Stimulated activated CD4-positive, alpha-beta T cell treated with anti-CD3 and anti-CD28 coated beads, Interleukin-2, amount 100 ng/mL, for 4 hours (primary cell): Measurements from ENCODE around the gene MTF2.

Experiments
- DNase-seq: peaks from one replicate; pipeline ENCODE4 v3.0.0-alpha.2; 2020; ENCODE audit warnings: low read depth

The MTF2 gene

DNA sequence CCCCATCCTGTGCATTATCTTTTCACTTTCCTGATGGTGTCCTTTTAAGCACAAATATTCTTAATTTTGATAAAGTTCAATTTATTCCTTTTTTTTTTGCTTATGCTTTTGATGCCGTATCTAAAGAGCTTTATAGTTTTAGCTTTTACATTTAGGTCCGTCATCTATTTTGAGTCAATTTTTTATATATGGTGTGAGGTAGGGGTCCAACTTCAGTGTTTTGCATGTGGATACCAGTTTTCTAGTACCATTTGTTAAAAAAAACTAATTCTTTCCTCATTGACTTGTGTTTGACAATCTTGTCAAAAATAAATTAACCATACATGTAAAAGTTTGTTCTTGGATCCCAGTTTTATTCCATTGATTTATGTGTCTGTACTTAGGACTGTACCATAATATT is 4.9 kb downstream of the MTF2 start:
- no peak for DNase-seq

- no peak for DNase-seq
Observed at GRCh38 chr1:93087532-93087931, 8.4 kb downstream of the MTF2 start.

DNA sequence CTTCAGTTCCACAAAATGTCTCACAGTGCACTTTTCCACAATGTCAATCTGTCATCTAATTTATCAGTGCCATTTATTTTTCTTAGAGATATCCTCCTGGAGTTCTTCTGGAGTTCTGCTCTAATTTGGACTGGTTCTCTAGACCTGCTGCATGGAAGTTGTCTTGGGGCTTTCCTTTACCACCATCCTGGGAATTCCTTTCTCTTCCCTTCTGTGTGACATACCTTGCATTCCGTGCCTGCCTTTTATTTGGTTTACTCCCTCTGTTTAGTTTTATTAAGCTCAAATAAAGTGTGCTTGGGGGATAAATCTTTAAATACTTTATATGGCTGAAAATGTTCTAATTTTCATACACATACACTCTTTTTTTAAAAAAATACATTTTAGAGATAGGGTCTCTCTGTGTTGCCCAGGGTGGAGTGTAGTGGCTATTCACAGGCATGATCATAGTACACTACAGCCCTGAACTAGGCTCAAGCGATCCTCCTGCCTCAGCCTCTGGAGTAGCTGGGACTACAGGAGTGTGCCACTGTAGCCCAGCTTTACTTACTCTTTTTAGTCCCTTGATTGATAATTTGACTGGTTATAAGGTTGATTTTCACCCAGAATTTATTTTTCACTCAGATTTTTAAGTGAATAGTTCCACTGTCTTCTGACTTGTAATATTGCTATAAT is 14.4 kb downstream of the MTF2 start:
- no peak for DNase-seq

- no peak for DNase-seq
Observed at GRCh38 chr1:93095804-93096585, 16.9 kb downstream of the MTF2 start.

- DNase-seq = no peak
Observed at GRCh38 chr1:93102142-93102541, 23.1 kb downstream of the MTF2 start.

DNA sequence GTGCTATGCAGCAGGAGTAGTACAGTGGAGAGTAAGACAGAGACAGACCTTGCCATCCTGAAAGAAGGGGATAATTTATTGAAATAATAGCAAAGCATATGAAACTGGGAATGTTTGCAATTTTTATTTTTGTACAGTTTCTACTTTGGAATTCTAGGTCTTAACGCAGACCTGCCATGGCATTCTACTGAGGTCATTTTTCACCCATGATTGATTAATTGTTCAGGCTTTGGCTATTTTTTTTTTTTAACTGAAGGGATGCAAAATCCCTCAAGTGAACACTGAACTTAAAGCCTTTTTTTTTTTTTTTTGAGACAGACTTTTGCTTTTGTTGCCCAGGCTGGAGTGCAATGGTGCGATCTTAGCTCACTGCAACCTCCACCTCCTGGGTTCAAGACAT is 27.1 kb downstream of the MTF2 start:
- no peak for DNase-seq

DNA sequence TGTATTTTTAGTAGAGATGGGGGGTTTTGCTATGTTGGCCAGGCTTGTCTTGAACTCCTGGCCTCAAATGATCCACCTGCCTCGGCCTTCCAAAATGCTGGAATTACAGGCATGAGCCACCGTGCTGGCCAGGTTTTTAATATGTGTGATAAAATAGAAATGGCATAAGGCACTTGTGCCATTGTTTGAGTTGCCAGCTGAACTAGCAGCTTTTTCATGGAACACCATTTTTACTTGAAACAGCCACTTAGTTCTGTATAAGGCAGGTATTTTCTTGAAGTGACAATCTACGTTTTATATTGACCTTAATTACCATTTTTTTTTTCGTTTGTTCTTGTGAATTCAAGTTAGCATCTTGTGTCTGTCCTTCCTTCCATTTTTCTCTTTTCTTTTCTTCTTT is 28.3 kb downstream of the MTF2 start:
- no peak for DNase-seq

GRCh38 chr1:93108335-93108734 is 29.3 kb downstream of the MTF2 start:
- DNase-seq = no peak

- DNase-seq = no peak
Observed at GRCh38 chr1:93109578-93109977, 30.5 kb downstream of the MTF2 start.

DNA sequence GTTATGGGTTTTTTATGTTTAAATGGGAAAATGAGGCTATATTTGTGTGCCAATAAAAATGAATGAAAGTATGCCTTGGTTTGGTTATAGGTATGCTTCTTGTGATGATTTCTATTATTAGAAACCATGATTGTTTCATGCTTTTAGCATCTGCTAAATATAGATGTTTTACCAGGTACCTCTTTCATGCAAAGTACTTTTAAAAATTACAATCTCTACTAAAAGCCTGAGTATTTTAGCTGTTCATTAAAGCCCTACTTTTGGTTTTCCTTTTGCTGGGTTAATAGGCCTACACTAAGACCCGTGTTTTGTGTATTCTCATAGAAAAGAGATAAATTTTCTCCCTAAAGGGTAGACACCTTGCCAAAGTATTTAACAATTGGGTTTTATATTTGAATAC is 32.0 kb downstream of the MTF2 start:
- no peak for DNase-seq

GRCh38 chr1:93111561-93111960 is 32.5 kb downstream of the MTF2 start:
- no peak for DNase-seq

DNA sequence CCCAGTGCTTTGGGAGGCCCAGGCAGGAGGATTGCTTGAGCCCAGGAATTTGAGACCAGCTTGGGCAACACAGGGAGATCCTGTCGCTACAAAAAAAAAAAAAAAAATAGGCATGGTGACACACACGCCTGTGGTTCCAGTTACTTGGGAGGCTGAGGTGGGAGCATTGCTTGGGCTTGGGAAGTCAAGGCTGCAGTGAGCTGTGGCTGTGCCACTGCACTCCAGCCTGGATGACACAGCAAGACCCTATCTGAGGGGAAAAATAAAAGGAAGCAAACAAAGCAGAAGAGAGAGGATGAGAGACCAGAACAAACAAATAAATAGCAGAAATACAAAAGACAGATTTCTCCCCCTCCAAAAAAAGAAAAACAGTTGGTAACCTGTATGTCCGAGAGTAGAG is 34.0 kb downstream of the MTF2 start:
- no peak for DNase-seq

DNA sequence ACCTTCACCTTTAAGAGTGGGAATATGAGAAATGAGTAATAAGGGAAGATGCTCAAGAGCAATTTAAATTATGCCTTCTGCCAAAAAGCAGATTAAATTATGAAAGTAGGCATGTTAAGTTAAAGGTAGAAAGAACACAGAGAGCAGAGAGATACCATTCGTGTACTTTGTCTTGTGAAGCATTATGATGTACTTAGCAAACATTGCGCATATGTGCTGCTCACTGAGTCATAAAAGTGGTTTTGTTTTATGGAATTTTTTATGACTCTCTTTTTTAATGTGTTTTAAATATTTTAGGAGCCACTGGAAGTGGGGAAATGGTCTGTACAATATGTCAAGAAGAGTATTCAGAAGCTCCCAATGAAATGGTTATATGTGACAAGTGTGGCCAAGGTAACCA is 35.3 kb downstream of the MTF2 start:
- no peak for DNase-seq

GRCh38 chr1:93120614-93121013 is 41.5 kb downstream of the MTF2 start:
- no peak for DNase-seq

DNA sequence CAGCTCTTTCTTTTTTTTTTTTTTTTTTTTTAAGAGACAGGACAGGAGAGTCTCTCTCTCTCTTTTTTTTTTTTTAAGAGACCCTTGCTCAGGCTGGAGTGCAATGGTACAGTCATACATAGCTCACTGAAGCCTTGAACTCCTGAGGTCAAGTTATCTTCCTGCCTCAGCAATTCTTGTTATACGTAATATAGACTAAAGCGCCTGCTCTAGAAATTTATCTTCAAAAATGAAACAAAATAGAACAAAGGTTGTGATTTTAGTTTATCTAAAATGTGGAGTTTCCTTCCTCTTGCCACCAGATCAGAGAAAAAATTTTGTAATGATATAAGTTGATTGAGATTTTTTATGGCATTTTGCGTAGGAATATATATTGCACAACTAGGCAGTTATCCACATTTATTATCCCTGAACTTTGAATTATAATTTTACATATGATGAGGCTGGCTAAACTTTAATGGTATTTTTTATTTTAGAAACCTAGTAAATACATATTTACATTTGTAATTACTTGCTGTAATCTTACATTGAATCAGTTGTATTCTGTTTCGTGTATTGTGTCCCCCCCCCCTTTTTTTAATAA is 44.2 kb downstream of the MTF2 start:
- DNase-seq = no peak

- no peak for DNase-seq
Observed at GRCh38 chr1:93124556-93125355, 45.7 kb downstream of the MTF2 start.

- no peak for DNase-seq
Observed at GRCh38 chr1:93129507-93130099, 50.5 kb downstream of the MTF2 start.

- DNase-seq = no peak
Observed at GRCh38 chr1:93132638-93133037, 53.6 kb downstream of the MTF2 start.

DNA sequence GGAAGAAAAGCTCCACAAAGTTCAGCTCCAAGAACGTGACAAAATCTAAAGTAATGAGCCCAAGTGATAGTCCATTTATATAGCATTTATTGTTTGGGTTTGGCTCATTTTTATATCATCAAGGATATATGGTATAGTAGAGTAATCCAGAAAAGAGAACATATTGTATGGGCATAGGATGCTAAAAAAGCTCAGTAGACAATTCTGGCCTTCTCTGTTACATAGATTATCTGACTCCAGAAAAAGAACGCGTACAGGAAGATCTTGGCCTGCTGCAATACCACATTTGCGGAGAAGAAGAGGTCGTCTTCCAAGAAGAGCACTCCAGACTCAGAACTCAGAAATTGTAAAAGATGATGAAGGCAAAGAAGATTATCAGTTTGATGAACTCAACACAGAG is 57.4 kb downstream of the MTF2 start:
- no peak for DNase-seq

GRCh38 chr1:93137604-93138292 is 58.7 kb downstream of the MTF2 start:
- no peak for DNase-seq

DNA sequence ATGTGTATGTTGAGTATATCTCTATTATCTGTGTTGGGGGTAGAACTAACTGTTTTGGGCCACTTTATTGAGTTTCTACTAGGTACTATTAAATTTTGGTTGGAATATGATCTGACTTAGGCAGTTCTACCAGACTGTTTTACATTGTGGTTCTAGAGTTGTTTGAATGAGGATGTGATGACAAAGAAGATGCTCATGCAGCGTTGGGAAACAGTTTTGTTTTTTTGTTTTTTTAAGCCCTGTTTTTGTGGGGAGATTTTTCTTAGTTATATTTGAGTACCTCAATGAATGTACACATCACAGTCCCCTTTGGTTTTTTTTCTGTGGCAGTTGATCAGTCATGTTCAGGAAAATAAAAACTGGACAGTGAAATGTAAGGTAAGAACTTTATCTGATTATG is 61.0 kb downstream of the MTF2 start:
- DNase-seq = no peak

GRCh38 chr1:93142161-93142560 is 63.1 kb downstream of the MTF2 start:
- no peak for DNase-seq
